OCI-LY1 (cell line): ENCODE results near the gene BRCA1.
"Not testable (repeated sequence)": the region's sequence is repeated elsewhere in the genome, so short reads cannot be mapped to it uniquely, and the experiment has no call there.

Source experiments
- H2AFZ ChIP-seq: fragments of 200-600 bp; sonication (generic), shearing (Covaris generic); 2 replicates; pipeline ENCODE4 v1.6.0; 2014; ENCODE audit warnings: antibody characterized with exemption, mild to moderate bottlenecking, low read length
- H3F3A ChIP-seq: fragments of 200-600 bp; sonication (generic), shearing (Covaris generic); 2 replicates; pipeline ENCODE4 v1.6.0; 2014; ENCODE audit warnings: mild to moderate bottlenecking, antibody characterized with exemption, low read length, moderate library complexity; ENCODE audit not compliant: insufficient read depth
- H3K27ac ChIP-seq: fragments of 200-600 bp; sonication (generic); 2 replicates; pipeline ENCODE4 v1.5.1; 2014; ENCODE audit warnings: low read length, mixed run types, mild to moderate bottlenecking, low read depth; ENCODE audit not compliant: poor library complexity, severe bottlenecking
- H3K27me3 ChIP-seq: fragments of 200-600 bp; sonication (generic); 2 replicates; pipeline ENCODE4 v1.6.0; 2014; ENCODE audit warnings: antibody characterized with exemption, mild to moderate bottlenecking, low read length, moderate library complexity; ENCODE audit not compliant: insufficient read depth
- H3K36me3 ChIP-seq: fragments of 200-600 bp; sonication (generic); 2 replicates; pipeline ENCODE4 v1.6.1; 2014; ENCODE audit warnings: mild to moderate bottlenecking, antibody characterized with exemption, low read length, moderate library complexity, mixed read lengths; ENCODE audit not compliant: insufficient read depth
- H3K4me1 ChIP-seq: fragments of 200-600 bp; sonication (generic); 2 replicates; pipeline ENCODE4 v1.5.1; 2014; ENCODE audit warnings: mild to moderate bottlenecking, low read length, moderate library complexity; ENCODE audit not compliant: insufficient read depth, severe bottlenecking
- H3K4me2 ChIP-seq: fragments of 200-600 bp; sonication (generic), shearing (Covaris generic); 2 replicates; pipeline ENCODE4 v1.6.1; 2014; ENCODE audit warnings: low read length
- H3K4me3 ChIP-seq: fragments of 200-600 bp; sonication (generic); 2 replicates; pipeline ENCODE4 v1.5.1; 2014; ENCODE audit warnings: low read length, low read depth, mild to moderate bottlenecking, mixed read lengths; ENCODE audit not compliant: poor library complexity, severe bottlenecking
- H3K79me2 ChIP-seq: fragments of 200-600 bp; shearing (Covaris generic); 2 replicates; pipeline ENCODE4 v1.6.1; 2016; ENCODE audit warnings: mixed run types, low read length, mixed read lengths; ENCODE audit not compliant: insufficient read depth
- H3K9ac ChIP-seq: fragments of 200-600 bp; sonication (generic), shearing (Covaris generic); 2 replicates; pipeline ENCODE4 v1.6.1; 2014; ENCODE audit warnings: mild to moderate bottlenecking, low read length, mixed read lengths
- H3K9me2 ChIP-seq: fragments of 200-600 bp; sonication (generic), shearing (Covaris generic); 2 replicates; pipeline ENCODE4 v1.6.1; 2014; ENCODE audit warnings: low read depth, mild to moderate bottlenecking, low read length, mixed read lengths
- H3K9me3 ChIP-seq: fragments of 200-600 bp; shearing (Covaris generic); 2 replicates; pipeline ENCODE4 v1.6.1; 2014; ENCODE audit warnings: low read length, mixed read lengths
- H4K20me1 ChIP-seq: fragments of 200-600 bp; sonication (generic), shearing (Covaris generic); 2 replicates; pipeline ENCODE4 v1.6.0; 2016; ENCODE audit warnings: mild to moderate bottlenecking, low read length; ENCODE audit not compliant: insufficient read depth
- CTCF ChIP-seq: fragments of 200-600 bp; sonication (generic), shearing (Covaris generic); IDR thresholded peaks from 2 replicates; pipeline ENCODE4 v1.5.1; 2017; ENCODE audit warnings: mild to moderate bottlenecking, antibody characterized with exemption, low read length, moderate library complexity, mixed read lengths
- EZH2 ChIP-seq: fragments of 200-600 bp; sonication (generic), shearing (Covaris generic); IDR thresholded peaks from 2 replicates; pipeline ENCODE4 v1.8.0; 2017; ENCODE audit warnings: borderline replicate concordance, mixed run types, mild to moderate bottlenecking, antibody characterized with exemption, low read length, moderate library complexity, mixed read lengths

Gene BRCA1

DNA sequence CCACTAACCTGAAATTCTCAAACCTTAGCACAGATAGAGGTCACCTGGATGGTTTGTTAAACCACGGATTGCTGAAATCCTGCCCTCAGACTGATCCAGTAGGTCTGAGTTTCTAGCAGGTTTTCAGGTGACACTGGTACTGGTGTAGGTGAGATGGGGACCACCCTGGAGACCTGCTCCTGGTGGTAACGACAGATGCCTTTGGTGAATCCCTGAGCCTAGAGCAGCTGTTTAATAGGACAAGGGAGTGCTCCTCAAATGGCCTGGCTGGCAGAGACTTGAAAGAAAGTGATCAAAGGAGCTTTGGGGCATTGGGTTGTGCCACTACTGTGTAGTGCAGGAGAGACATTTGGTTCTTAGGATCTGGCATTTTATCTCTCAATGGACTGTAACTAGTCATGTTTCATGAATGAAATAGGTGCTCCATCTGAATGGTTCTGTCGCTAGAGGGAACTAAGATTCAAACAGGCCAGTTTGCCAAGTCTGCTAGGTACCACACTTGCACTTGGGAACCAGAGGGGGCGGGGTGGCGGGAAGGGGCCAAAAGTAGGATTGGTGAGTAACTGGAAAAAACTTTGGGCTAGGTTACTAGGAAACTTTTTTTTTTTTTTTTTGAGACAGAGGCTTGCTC, 121.5 kb downstream of the BRCA1 start:
- no peaks in the 10 kb centered on the region for H3K9me3 ChIP-seq
- H3K27ac ChIP-seq = peak overlapping the region; percentile 35
- H2AFZ ChIP-seq = no peak overlapping the region
- no peaks in the 10 kb centered on the region for H3K27me3 ChIP-seq
- H3K79me2 ChIP-seq = peaks cover 16% of the 10 kb centered on the region
- no peaks in the 10 kb centered on the region for H4K20me1 ChIP-seq
- no peak overlapping the region for H3K4me2 ChIP-seq
- H3F3A ChIP-seq = peaks cover 6% of the 10 kb centered on the region; the same call in 1 of the 2 replicates
- peaks cover 62% of the 10 kb centered on the region for H3K36me3 ChIP-seq
- H3K4me1 ChIP-seq = peaks cover 18% of the 10 kb centered on the region
- H3K9ac ChIP-seq = no peak overlapping the region
- no peaks in the 10 kb centered on the region for H3K9me2 ChIP-seq
- no peak overlapping the region for H3K4me3 ChIP-seq
- TF ChIP-seq CTCF = no peak
- TF ChIP-seq EZH2 = no peak

- H4K20me1 ChIP-seq, H3F3A ChIP-seq, H3K4me3 ChIP-seq, H2AFZ ChIP-seq, H3K9me3 ChIP-seq, H3K4me2 ChIP-seq, H3K27me3 ChIP-seq, H3K9ac ChIP-seq, H3K9me2 ChIP-seq, H3K27ac ChIP-seq: not testable (repeated sequence)
- Histone ChIP-seq H3K36me3 (peaks cover 63% of the 10 kb centered on the region), H3K4me1 (peaks cover 25% of the 10 kb centered on the region), H3K79me2 (peaks cover 20% of the 10 kb centered on the region)
Measured at GRCh38 chr17:43000894-43001293, 124.3 kb downstream of the BRCA1 start.

- Histone ChIP-seq H3K9me3 (no peaks in the 10 kb centered on the region), H3K79me2 (peaks cover 20% of the 10 kb centered on the region), H3K4me2 (peak overlapping the region; percentile 77), H3F3A (peaks cover 6% of the 10 kb centered on the region; the same call in 1 of the 2 replicates), H3K27me3 (no peaks in the 10 kb centered on the region), H3K4me1 (peaks cover 25% of the 10 kb centered on the region), H3K9ac (peak overlapping the region; percentile 97), H3K36me3 (peaks cover 60% of the 10 kb centered on the region), H3K9me2 (no peaks in the 10 kb centered on the region), H2AFZ (no peak overlapping the region), H4K20me1 (no peaks in the 10 kb centered on the region), H3K27ac (peak overlapping the region; percentile 76), H3K4me3 (peak overlapping the region; percentile 94)
- TF ChIP-seq CTCF = no peak
- no peak for TF ChIP-seq EZH2
Measured at GRCh38 chr17:42999003-42999525, 126.1 kb downstream of the BRCA1 start.
